Keratinocyte (primary cell): Measurements from ENCODE around the gene FOXD4L3.
"Not testable (repeated sequence)": the region's sequence is repeated elsewhere in the genome, so short reads cannot be mapped to it uniquely, and the experiment has no call there.

Experiments used
- EZH2 ChIP-seq: IDR thresholded peaks from one replicate; pipeline ENCODE4 v1.6.1; 2012; ENCODE audit warnings: inconsistent platforms, mild to moderate bottlenecking, low read length, moderate library complexity
- TF ChIP-seq, protein P1 (sequence below), 3 experiments: IDR thresholded peaks in 1 of 3; conservative IDR thresholded peaks in 1 of 3; optimal IDR thresholded peaks in 1 of 3; 2 replicates in 2 of 3; 3 replicates in 1 of 3; pipeline versions ENCODE3 to v1.5.1; 2011; ENCODE audit warnings: low read length in 3 of 3, mild to moderate bottlenecking in 3 of 3, moderate library complexity in 2 of 3, control low read depth in 1 of 3, inconsistent platforms in 1 of 3; ENCODE audit not compliant: insufficient read depth in 2 of 3; ENCODE audit errors: extremely low read depth in 1 of 3

DNA sequence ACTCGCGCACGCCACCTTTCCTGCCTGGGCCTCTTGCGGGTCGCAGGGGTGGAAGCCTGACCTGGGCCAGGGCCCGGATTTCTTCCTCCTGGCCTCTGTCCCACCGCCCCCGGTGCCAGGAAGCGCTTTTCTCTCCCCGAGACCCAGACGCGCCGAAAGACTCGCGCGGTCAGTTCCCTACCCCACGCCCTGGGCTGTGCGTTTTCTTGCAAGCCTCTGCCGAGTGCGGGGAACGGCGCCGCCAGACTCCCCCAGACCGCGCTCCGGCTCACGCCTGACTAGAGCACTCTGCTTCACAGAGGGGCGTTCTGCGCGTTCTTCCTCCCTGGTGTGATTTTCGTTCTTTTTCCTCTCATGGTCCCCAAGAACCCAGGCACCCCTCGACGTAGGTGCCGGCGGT lies 4.5 kb downstream of the FOXD4L3 start:
- TF ChIP-seq, protein P1, sequence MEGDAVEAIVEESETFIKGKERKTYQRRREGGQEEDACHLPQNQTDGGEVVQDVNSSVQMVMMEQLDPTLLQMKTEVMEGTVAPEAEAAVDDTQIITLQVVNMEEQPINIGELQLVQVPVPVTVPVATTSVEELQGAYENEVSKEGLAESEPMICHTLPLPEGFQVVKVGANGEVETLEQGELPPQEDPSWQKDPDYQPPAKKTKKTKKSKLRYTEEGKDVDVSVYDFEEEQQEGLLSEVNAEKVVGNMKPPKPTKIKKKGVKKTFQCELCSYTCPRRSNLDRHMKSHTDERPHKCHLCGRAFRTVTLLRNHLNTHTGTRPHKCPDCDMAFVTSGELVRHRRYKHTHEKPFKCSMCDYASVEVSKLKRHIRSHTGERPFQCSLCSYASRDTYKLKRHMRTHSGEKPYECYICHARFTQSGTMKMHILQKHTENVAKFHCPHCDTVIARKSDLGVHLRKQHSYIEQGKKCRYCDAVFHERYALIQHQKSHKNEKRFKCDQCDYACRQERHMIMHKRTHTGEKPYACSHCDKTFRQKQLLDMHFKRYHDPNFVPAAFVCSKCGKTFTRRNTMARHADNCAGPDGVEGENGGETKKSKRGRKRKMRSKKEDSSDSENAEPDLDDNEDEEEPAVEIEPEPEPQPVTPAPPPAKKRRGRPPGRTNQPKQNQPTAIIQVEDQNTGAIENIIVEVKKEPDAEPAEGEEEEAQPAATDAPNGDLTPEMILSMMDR (optimal IDR thresholded peaks at IDR 0.05 in 1 of 3, IDR thresholded peaks at IDR 0.05 in 1 of 3, conservative IDR thresholded peaks at IDR 0.05 in 1 of 3; ENCODE audit: extremely low read depth in 1 of 3, insufficient read depth in 2 of 3, low read length in 3 of 3), result not testable (repeated sequence)
- TF ChIP-seq EZH2, result not testable (repeated sequence)
